GM08714 (cell line): ENCODE results near the gene RFESD.

ENCODE experiments used
- H3K4me3 ChIP-seq: fragments of 200-500 bp; sonication (Bioruptor generic); 2 replicates; pipeline ENCODE4 v1.5.1; 2014; ENCODE audit warnings: mild to moderate bottlenecking, low read length, inconsistent platforms
- ZNF274 ChIP-seq: IDR thresholded peaks from 2 replicates; pipeline ENCODE4 v1.6.1; 2012; ENCODE audit warnings: mild to moderate bottlenecking, low read depth, low read length

Gene RFESD

DNA sequence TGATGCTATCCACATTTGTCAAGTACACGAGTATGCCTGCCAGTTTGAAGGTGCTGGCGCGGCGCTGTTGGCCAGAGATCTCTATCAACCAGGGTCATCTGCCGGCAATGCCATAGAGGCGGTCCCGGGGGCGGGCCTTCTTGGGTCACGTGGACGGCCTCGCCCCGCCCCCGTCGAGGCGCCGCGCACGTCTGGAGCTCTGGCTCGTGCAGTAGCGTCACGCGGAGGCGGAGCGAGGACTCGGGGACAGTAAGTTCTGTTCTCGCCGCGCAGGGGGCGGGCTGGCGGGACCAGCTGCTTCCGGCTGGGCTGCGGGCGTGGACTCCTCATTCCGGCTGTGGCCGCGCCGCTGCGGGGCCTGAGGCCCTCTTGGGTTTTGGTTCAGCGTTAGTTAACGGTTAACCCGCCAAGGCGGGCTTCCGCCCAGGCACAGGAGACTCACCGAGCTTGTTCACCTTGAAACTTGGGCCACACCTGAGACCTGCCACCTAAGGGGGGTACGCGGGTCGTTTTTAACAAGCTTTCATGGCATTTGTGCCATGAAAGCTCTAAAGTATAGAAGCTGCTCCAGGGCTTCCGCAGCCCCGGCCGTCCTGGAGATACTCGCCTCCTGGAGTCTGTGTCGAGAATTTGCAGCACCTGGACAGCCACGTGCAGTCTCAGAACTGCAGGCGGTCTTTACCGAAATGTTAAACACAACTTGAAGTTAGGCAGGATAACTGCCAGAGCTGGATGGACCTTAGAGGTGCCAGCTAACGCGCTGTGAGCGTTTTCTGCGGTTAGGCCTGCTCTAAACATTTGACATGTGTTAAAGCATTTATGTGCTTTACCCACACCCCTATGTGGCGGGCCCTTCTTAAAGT lies at the start of gene RFESD:
TSS of gene RFESD (plus strand) at position 209 of the 863 bp plus-strand sequence. CDS start 5,495 bp downstream, outside the sequence.
- no peak for TF ChIP-seq ZNF274
- H3K4me3 ChIP-seq: peak within 1 kb of the TSS; percentile 56; the same call in 1 of the 2 replicates

DNA sequence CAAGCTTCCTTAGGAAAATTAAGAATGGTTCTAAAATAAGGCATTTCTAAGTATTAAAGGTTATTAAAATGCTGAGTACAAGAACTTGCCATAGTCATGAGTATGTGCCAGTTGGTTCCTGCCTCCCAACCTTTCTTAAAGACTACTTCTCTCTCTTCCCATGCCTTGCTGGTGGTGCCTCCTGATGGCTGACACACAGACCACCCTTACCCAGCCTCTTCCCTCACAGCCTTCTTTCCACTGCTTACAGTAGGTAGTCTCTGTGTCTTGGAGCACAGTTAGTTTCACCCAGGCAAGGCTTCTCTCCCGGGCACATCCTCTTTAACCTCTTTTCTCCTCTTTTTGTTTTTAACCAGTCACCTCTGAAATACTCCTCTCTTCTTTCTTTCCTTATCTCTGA lies 47.3 kb upstream of the RFESD start:
- H3K4me3 ChIP-seq: no peak overlapping the region
- TF ChIP-seq ZNF274: no peak

DNA sequence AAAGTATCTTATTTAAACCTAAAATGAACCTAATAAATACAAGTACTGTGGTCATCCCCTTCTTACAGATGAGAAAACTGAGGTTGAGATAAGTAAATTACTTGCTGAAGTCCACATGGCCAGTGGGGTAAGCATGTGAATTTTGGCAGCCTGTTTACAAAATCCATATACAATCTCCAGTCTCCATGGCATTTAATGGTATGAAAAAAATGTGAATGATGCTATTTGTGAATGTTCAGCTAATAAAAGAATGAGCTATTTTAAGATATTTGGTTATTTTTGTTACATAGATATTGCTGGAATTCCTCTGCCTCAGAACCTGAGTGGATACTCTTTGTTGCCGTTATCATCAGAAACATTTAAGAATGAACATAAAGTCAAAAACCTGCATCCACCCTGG lies 46.0 kb upstream of the RFESD start:
- TF ChIP-seq ZNF274: no peak
- no peak overlapping the region for H3K4me3 ChIP-seq

DNA sequence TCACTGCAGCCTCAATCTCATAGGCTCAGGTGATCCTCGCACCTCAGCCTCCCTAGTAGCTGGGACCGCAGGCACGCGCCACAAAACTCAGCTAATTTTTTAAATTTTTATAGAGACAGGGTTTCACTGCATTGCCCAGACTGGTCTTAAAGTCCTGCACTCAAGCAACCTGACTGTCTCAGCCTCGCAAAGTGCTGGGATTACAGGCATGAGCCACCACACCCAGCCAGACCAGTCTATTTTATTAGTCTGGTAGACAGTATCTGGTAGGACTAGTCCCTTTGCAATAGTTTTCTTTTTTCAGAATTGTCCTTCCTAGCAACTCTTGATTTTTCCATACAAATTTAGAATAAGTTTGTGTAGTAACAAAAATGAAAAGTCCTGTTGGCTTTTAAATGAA lies 40.8 kb upstream of the RFESD start:
- TF ChIP-seq ZNF274: no peak
- no peak overlapping the region for H3K4me3 ChIP-seq

DNA sequence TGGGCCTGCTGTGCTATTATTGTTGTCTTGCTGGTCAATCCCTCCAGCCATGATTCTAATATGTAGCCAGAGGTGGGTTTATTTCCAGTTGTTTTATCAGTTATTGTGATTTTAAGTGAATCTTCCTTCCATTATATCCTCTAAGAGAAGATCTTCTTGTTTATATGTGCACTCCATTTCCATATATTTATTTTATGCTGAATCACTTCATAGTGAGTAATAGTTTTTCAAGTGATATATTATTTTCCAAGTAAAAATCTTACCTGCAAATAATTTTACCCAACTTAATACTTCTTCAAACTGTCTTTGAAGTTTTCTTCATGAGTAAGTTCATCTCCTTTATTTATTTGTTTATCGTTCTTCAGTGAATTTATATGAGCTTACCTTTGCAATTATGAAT lies 40.2 kb upstream of the RFESD start:
- no peak overlapping the region for H3K4me3 ChIP-seq
- TF ChIP-seq ZNF274: no peak

DNA sequence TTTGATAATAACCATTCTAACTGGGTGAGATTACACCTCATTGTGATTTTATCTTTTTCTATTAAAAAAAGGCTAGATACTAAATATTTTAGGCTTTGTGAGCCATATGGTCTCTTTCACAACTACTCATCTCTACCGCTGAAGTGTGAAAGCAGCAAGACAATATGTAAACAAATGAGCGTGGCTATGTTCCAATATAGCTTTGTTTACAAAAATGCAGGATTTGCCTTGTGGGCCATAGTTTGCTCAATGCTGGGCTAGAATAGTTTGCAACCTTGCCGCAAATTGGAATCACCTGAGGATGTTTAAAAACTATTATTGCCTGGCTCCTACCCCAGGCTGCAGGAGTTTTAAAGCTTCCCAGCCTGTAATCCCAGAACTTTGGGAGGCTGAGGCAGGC lies 36.9 kb upstream of the RFESD start:
- TF ChIP-seq ZNF274: no peak

DNA sequence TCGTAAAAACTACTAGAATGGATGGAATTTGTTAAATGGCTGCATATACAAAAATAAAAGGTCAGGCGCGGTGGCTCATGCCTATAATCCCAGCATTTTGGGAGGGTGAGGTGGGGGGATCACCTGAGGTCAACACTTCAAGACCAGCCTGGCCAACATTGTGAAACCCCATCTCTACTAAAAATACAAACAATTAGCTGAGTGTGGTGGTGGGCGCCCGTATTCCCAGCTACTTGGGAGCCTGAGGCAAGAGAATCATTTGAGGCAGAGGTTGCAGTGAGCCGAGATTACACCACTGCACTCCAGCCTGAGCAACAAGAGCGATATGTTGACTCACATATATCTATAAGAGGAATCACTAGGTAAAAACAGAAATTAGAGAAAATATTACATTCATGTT lies 36.0 kb upstream of the RFESD start:
- TF ChIP-seq ZNF274: no peak
- no peak overlapping the region for H3K4me3 ChIP-seq

More for the DNA sequence above, 36.9 kb upstream of the RFESD start:
- no peak overlapping the region for H3K4me3 ChIP-seq

DNA sequence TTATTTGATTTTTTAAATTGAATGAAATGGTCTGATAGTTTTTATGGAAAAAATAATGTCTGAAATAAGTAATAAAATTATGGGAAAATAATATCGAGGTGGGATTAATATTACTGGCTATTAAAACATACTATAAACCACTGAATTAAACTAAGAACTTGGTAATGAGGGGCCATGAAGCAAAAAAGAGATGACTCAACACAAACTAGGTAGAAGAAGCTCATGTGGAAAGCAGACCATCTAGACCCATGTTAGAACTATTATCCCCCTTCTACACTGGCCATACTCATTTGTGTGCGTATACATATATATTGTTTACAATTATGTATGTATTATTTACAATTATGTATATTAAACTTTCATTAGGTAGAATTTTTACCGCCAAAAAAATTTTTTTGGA lies 35.2 kb upstream of the RFESD start:
- H3K4me3 ChIP-seq: no peak overlapping the region
- TF ChIP-seq ZNF274: no peak

DNA sequence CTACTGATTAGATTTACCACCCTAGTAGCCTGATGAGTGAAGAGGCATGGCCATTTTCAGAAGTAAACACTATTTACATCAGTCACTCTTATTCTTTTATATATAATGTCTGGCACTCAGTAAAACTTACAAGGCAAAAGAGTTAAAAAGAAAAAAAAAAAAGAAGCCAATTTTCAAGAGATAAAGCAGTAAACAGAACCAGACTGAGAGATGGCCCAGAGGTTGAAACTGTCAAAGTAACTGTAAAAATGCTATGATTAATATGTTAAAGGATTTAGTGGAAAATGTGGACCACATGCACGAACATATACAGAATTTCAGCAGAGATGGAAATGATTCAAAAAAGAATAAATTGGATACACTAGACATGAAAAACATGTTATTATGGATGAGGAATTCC lies 33.1 kb upstream of the RFESD start:
- no peak for TF ChIP-seq ZNF274
- no peak overlapping the region for H3K4me3 ChIP-seq

DNA sequence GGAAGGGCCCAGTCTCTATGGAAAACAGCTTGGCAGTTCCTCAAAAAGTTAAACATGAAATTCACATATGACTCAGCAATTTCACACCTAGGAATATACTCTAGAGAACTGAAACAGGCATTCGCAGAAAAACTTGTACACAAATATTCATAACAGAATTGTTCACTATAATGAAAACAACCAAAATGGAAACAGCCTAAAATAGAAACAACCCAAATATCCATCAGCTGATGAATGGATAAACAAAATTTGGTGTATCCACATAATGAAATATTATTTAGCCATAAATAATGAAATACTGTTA lies 31.5 kb upstream of the RFESD start:
- no peak overlapping the region for H3K4me3 ChIP-seq
- no peak for TF ChIP-seq ZNF274

DNA sequence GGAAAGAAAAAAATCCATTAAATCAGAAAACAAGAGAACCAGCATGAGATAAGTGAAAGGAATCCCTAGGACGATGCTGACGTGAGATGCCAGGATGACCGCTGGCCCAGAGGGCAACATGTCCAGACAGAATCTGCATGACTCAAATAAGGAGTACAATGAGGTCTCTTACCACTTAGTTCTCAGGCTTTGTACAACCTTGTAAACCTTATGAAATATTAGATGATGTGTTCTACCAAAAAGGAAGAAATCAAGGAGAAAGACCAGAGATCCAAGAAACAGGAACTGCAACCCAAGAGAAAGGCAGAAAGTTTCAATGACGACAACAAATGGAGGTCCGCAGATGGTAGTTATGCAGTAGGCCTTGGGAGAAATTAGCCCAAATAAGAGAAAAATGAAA lies 29.5 kb upstream of the RFESD start:
- TF ChIP-seq ZNF274: no peak
- H3K4me3 ChIP-seq: no peak overlapping the region

DNA sequence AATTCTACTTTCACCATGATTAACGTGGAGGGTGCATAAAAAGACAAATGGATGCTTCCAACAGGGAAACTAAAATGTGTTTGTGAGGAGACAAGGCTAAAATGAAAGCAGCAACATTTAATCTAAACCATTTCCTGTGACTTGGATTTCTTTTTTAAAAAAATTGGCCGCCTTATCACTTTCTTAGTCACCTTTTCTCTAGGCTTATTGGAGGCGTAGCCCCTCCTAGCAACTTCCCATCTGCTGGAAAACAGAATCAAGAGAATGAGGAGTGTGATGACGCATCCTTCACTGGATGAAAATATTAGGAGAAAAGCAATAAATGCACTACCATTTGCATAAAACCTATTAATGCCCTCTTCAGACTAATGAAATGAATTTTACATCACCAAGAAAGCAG lies 27.5 kb upstream of the RFESD start:
- H3K4me3 ChIP-seq: no peak overlapping the region
- TF ChIP-seq ZNF274: no peak

DNA sequence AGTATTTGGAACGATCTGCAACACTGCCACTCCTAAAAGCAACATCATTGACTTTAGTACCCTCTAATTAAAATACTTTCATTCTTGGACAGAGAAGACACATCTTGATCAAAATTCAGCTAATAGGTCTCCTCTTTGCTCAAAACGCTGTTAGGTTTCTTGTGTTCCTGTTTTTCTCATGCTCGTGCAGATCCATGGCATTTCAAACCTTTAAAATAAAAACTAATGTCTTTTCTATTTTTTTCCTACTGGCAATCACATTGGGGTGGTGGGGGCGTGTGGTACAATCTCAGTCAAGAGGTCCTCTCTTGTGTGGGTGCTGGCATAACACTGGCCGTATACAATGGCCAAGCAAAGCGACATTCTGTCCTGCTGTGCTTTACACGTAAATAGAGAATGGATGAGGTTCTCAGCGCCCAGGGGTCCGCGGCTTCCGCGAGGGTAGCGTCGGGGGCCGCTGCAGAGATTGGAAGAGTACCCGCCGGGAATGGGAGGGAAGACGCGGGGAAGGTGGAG lies 27.0 kb upstream of the RFESD start:
- TF ChIP-seq ZNF274: no peak
- H3K4me3 ChIP-seq: peak overlapping the region; percentile 64; the same call in 1 of the 2 replicates

DNA sequence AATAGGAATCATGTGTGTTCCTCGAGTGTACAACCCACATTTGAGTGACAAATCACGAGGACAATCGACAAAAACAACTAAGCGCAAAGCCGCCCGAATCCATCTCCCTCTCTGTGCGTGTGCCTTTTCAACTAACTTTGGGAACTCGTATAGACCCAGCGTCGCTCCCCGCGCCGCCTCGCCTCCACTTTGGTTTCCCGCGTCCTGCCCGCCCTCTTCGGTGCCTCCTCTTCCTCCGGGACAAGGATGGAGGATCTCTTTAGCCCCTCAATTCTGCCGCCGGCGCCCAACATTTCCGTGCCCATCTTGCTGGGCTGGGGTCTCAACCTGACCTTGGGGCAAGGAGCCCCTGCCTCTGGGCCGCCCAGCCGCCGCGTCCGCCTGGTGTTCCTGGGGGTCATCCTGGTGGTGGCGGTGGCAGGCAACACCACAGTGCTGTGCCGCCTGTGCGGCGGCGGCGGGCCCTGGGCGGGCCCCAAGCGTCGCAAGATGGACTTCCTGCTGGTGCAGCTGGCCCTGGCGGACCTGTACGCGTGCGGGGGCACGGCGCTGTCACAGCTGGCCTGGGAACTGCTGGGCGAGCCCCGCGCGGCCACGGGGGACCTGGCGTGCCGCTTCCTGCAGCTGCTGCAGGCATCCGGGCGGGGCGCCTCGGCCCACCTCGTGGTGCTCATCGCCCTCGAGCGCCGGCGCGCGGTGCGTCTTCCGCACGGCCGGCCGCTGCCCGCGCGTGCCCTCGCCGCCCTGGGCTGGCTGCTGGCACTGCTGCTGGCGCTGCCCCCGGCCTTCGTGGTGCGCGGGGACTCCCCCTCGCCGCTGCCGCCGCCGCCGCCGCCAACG lies 26.3 kb upstream of the RFESD start, which contains the start of gene GPR150:
TSS of gene GPR150 (plus strand) at position 58 of the 840 bp plus-strand sequence. CDS start at position 247, 189 bp downstream.
- no peak for TF ChIP-seq ZNF274
- peak within 1 kb of the TSS; percentile 64; the same call in 1 of the 2 replicates for H3K4me3 ChIP-seq
